BLaER1 treated with 17β-estradiol and CSF1 and Interleukin-3, amounts not matched to agents 10 nM and 100 nM (cell line): Measurements from ENCODE around the gene PBX3.

ENCODE experiments used
- H3K27ac ChIP-seq, 11 experiments: shearing (Covaris generic); formaldehyde crosslinking; 2 replicates each; pipeline ENCODE4 v1.8.1; 2022
- H3K27me3 ChIP-seq, 11 experiments: shearing (Covaris generic); formaldehyde crosslinking; 2 replicates each; pipeline ENCODE4 v1.8.1; 2022
- H3K36me3 ChIP-seq, 11 experiments: shearing (Covaris generic); formaldehyde crosslinking; 2 replicates each; pipeline ENCODE4 v1.8.1; 2022
- H3K4me1 ChIP-seq, 10 experiments: shearing (Covaris generic); formaldehyde crosslinking; 2 replicates each; pipeline ENCODE4 v1.8.1; 2022
- H3K4me2 ChIP-seq, 11 experiments: shearing (Covaris generic); formaldehyde crosslinking; 2 replicates each; pipeline ENCODE4 v1.8.1; 2022
- H3K4me3 ChIP-seq, 10 experiments: shearing (Covaris generic); formaldehyde crosslinking; 2 replicates each; pipeline ENCODE4 v1.8.1; 2022
- H3K9ac ChIP-seq, 11 experiments: shearing (Covaris generic); formaldehyde crosslinking; 2 replicates each; pipeline ENCODE4 v1.8.1; 2022
- H3K9me3 ChIP-seq, 11 experiments: shearing (Covaris generic); formaldehyde crosslinking; replicated peaks in 1 of 11; 2 replicates each; pipeline ENCODE4 v1.8.1; 2022
- H4K20me1 ChIP-seq, 11 experiments: shearing (Covaris generic); formaldehyde crosslinking; 2 replicates each; pipeline ENCODE4 v1.8.1; 2022
- Cebpa-rat ChIP-seq, 11 experiments: shearing (Covaris generic); IDR thresholded peaks; 2 replicates each; pipeline ENCODE4 v1.8.1; 2022

Gene PBX3

GRCh38 chr9:125931211-125931610 is 184.0 kb downstream of the PBX3 start:
- no peak overlapping the region for H3K4me2 ChIP-seq
- no peak overlapping the region for H3K27ac ChIP-seq
- H3K4me3 ChIP-seq = no peak overlapping the region
- no peaks in the 10 kb centered on the region for H3K4me1 ChIP-seq
- H3K36me3 ChIP-seq = peaks cover 0 to 30% (median 9%) of the 10 kb centered on the region in 11 experiments; a peak in 12 of 22 replicates
- H3K9me3 ChIP-seq = no peaks in the 10 kb centered on the region
- H3K9ac ChIP-seq = no peak overlapping the region
- H4K20me1 ChIP-seq = no peaks in the 10 kb centered on the region
- TF ChIP-seq Cebpa-rat (IDR thresholded peaks at IDR 0.05) = no peak
- no peaks in the 10 kb centered on the region for H3K27me3 ChIP-seq

- Histone ChIP-seq H3K9ac (no peak overlapping the region), H3K4me1 (no peaks in the 10 kb centered on the region)
Observed at GRCh38 chr9:125932012-125932411, 184.8 kb downstream of the PBX3 start.

GRCh38 chr9:125932746-125933455 is 185.7 kb downstream of the PBX3 start:
- Histone ChIP-seq H3K4me3 (no peak overlapping the region), H3K36me3 (peaks cover 5 to 36% (median 14%) of the 10 kb centered on the region in 11 experiments; a peak in 14 of 22 replicates), H3K4me1 (no peaks in the 10 kb centered on the region), H3K27ac (no peak overlapping the region), H4K20me1 (no peaks in the 10 kb centered on the region), H3K9me3 (no peaks in the 10 kb centered on the region), H3K9ac (no peak overlapping the region), H3K27me3 (no peaks in the 10 kb centered on the region), H3K4me2 (no peak overlapping the region)
- TF ChIP-seq Cebpa-rat (IDR thresholded peaks at IDR 0.05) = no peak

More at GRCh38 chr9:125932012-125932411, 184.8 kb downstream of the PBX3 start:
- no peak overlapping the region for H3K4me2 ChIP-seq
- no peaks in the 10 kb centered on the region for H3K27me3 ChIP-seq
- no peak overlapping the region for H3K27ac ChIP-seq
- TF ChIP-seq Cebpa-rat (IDR thresholded peaks at IDR 0.05) = no peak
- H3K9me3 ChIP-seq = no peaks in the 10 kb centered on the region
- peaks cover 0 to 36% (median 9%) of the 10 kb centered on the region in 11 experiments; a peak in 12 of 22 replicates for H3K36me3 ChIP-seq
- no peak overlapping the region for H3K4me3 ChIP-seq
- H4K20me1 ChIP-seq = no peaks in the 10 kb centered on the region

- Histone ChIP-seq H3K27me3 (no peaks in the 10 kb centered on the region), H3K9ac (no peak overlapping the region), H3K36me3 (peaks cover 12 to 52% (median 25%) of the 10 kb centered on the region in 11 experiments; a peak in 21 of 22 replicates), H3K4me1 (no peaks in the 10 kb centered on the region), H3K27ac (no peak overlapping the region), H3K4me2 (no peak overlapping the region), H4K20me1 (no peaks in the 10 kb centered on the region), H3K9me3 (peaks cover 18 to 27% (median 24%) of the 10 kb centered on the region in 11 experiments), H3K4me3 (no peak overlapping the region)
- TF ChIP-seq Cebpa-rat (IDR thresholded peaks at IDR 0.05) = no peak
Observed at GRCh38 chr9:125942125-125942524, 195.0 kb downstream of the PBX3 start.

- Histone ChIP-seq H4K20me1 (no peaks in the 10 kb centered on the region), H3K4me1 (no peaks in the 10 kb centered on the region), H3K36me3 (peaks cover 12 to 45% (median 22%) of the 10 kb centered on the region in 11 experiments; a peak in 20 of 22 replicates), H3K9ac (no peak overlapping the region), H3K4me3 (no peak overlapping the region), H3K27ac (no peak overlapping the region), H3K4me2 (no peak overlapping the region), H3K9me3 (peaks cover 18 to 27% (median 24%) of the 10 kb centered on the region in 11 experiments), H3K27me3 (no peaks in the 10 kb centered on the region)
- no peak for TF ChIP-seq Cebpa-rat (IDR thresholded peaks at IDR 0.05)
Observed at GRCh38 chr9:125943831-125944230, 196.7 kb downstream of the PBX3 start.

- TF ChIP-seq Cebpa-rat (IDR thresholded peaks at IDR 0.05) = no peak
- H3K9ac ChIP-seq = no peak overlapping the region
- no peak overlapping the region for H3K27ac ChIP-seq
- H3K9me3 ChIP-seq = peaks cover 18 to 27% (median 24%) of the 10 kb centered on the region in 11 experiments
- no peaks in the 10 kb centered on the region for H3K4me1 ChIP-seq
- no peak overlapping the region for H3K4me3 ChIP-seq
- H4K20me1 ChIP-seq = no peaks in the 10 kb centered on the region
- no peaks in the 10 kb centered on the region for H3K27me3 ChIP-seq
- H3K4me2 ChIP-seq = no peak overlapping the region
- peaks cover 13 to 33% (median 21%) of the 10 kb centered on the region in 11 experiments; a peak in 20 of 22 replicates for H3K36me3 ChIP-seq
Observed at GRCh38 chr9:125946397-125946796, 199.2 kb downstream of the PBX3 start.

GRCh38 chr9:125948887-125949596 is 201.9 kb downstream of the PBX3 start:
- H3K9me3 ChIP-seq = peaks cover 18 to 27% (median 23%) of the 10 kb centered on the region in 11 experiments
- no peak for TF ChIP-seq Cebpa-rat (IDR thresholded peaks at IDR 0.05)
- no peak overlapping the region for H3K4me3 ChIP-seq
- H3K27ac ChIP-seq = no peak overlapping the region
- H3K4me2 ChIP-seq = no peak overlapping the region
- peaks cover 13 to 27% (median 16%) of the 10 kb centered on the region in 11 experiments; a peak in 20 of 22 replicates for H3K36me3 ChIP-seq
- H3K9ac ChIP-seq = no peak overlapping the region
- H4K20me1 ChIP-seq = no peaks in the 10 kb centered on the region
- H3K4me1 ChIP-seq = no peaks in the 10 kb centered on the region
- no peaks in the 10 kb centered on the region for H3K27me3 ChIP-seq

GRCh38 chr9:125949703-125950460 is 202.7 kb downstream of the PBX3 start:
- Histone ChIP-seq H3K4me2 (no peak overlapping the region), H3K4me3 (no peak overlapping the region), H3K27ac (no peak overlapping the region), H3K27me3 (no peaks in the 10 kb centered on the region), H4K20me1 (no peaks in the 10 kb centered on the region), H3K36me3 (peaks cover 9 to 21% (median 15%) of the 10 kb centered on the region in 11 experiments; a peak in 19 of 22 replicates), H3K4me1 (no peaks in the 10 kb centered on the region), H3K9me3 (peaks cover 17 to 21% (median 19%) of the 10 kb centered on the region in 11 experiments), H3K9ac (no peak overlapping the region)
- no peak for TF ChIP-seq Cebpa-rat (IDR thresholded peaks at IDR 0.05)
